ENCODE results near the gene SLC25A33. TPM values are rescaled to one million over a fixed set of nuclear protein-coding genes. Genes with fewer than 3 reads are reported as not detected.
"Not testable (repeated sequence)": the region's sequence is repeated elsewhere in the genome, so short reads cannot be mapped to it uniquely, and the experiment has no call there.

SLC25A33 gene
- total RNA-seq, 2 experiments from 2014 or later = 4.1 to 4.4 TPM

DNA sequence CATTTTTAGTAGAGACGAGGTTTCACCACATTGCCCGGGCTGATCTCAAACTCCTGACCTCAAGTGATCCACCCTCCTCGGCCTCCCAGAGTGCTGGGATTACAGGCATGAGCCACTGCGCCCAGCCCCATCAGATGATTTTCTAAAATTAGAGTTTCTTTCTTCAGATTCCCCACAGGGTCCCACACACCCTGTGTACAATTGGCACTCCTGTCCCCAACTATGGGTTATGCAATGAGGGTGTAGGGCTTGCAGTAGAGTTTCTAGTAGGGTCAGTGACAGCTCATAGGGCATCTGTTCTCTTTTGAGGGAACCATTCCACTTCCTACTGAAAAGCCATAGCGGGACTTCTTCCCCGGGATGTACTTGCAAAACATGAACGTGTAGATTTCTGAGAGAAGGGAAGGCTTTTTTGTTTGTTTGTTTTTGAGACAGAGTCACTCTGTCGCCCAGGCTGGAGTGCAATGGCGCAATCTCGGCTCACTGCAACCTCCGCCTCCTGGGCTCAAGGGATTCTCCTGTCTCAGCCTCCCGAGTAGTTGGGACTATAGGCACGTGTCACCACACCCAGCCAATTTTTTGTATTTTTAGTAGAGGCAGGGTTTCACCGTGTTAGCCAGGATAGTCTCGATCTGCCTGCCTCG lies 31.7 kb downstream of the SLC25A33 start:
- not testable (repeated sequence) for ATAC-seq
- CTCF ChIA-PET = interaction anchor here (0.7 to 1.5 kb wide), 7 partner anchors 8 to 304 kb away, joined by 3 to 9 read pairs (median 5); no protein-coding TSS in a partner anchor

DNA sequence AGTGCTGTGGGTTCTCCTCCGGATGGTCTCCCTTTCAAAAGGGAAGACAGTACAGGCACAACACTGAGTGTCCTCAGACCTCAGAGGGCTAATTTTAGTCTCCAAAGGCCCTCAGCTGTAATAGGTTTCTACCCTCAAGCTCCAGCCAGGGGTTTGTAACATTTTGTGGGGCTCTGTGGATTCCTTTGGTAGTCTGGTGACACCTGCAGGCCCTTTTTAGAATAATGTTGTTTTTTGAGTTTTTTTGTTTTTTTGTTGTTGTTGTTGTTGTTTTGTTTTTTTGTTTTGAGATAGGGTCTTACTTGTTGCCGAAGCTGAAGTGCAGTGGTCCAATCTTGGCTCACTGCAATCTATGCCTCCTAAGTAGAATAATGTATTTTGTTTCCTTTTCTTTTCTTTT lies 34.5 kb downstream of the SLC25A33 start:
- H3K4me1 Mint-ChIP-seq (ENCODE audit: low read depth) = no peaks in the 10 kb centered on the region
- ATAC-seq (no peak), DNase-seq (no peak)
- CTCF ChIA-PET = interaction anchor here (0.6 to 5.8 kb wide), 22 partner anchors 10 to 682 kb away, joined by 3 to 71 read pairs (median 3); partner anchors contain the start of gene TMEM201
- POLR2A ChIA-PET = interaction anchor here (0.7 kb wide), 1 partner anchor 298 kb away, joined by 3 read pairs; no protein-coding TSS in a partner anchor
- no peak overlapping the region for H3K4me3 Mint-ChIP-seq
- no peaks in the 10 kb centered on the region for H3K9me3 Mint-ChIP-seq (ENCODE audit: insufficient read depth)
- no peaks in the 10 kb centered on the region for H3K27me3 Mint-ChIP-seq (ENCODE audit: low read depth)
- H3K27ac Mint-ChIP-seq = no peak overlapping the region
- H3K36me3 Mint-ChIP-seq (ENCODE audit: low read depth) = peaks cover 17% of the 10 kb centered on the region

More for the DNA sequence above, 31.7 kb downstream of the SLC25A33 start:
- peaks cover 19% of the 10 kb centered on the region for H3K36me3 Mint-ChIP-seq (ENCODE audit: low read depth)
- POLR2A ChIA-PET; H3K27me3 Mint-ChIP-seq (ENCODE audit: low read depth); DNase-seq; H3K9me3 Mint-ChIP-seq (ENCODE audit: insufficient read depth); H3K4me3 Mint-ChIP-seq; H3K4me1 Mint-ChIP-seq (ENCODE audit: low read depth): not testable (repeated sequence)
- peak overlapping the region; percentile 43 for H3K27ac Mint-ChIP-seq

DNA sequence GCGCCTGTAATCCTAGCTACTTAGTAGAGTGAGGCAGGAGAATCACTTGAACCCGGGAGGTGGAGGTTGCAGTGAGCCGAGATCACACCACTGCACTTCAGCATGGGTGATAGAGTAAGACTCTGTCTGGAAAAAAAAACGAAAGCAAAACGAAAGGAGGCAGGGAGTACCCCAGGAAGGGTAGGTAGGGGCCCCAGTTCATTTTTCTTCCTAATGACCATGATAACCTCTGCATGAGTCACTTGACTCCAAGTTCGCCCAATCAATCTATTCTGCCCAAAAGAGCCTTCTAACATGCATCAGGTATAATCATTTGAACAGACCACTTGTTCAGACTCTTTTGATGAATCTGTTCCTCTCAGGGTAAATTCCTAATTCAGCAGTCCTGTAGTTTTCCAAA lies 36.2 kb downstream of the SLC25A33 start:
- Mint-ChIP-seq H3K27me3 (ENCODE audit: low read depth) (no peaks in the 10 kb centered on the region), H3K9me3 (ENCODE audit: insufficient read depth) (no peaks in the 10 kb centered on the region), H3K36me3 (ENCODE audit: low read depth) (peaks cover 24% of the 10 kb centered on the region), H3K27ac (no peak overlapping the region), H3K4me3 (no peak overlapping the region), H3K4me1 (ENCODE audit: low read depth) (no peaks in the 10 kb centered on the region)
- DNase-seq (no peak), ATAC-seq (no peak)
- POLR2A ChIA-PET = no interaction called here
- CTCF ChIA-PET = interaction anchor here (1.7 to 5.8 kb wide), 3 partner anchors 9 to 81 kb away, joined by 4 to 71 read pairs (median 9); partner anchors contain the start of gene TMEM201

DNA sequence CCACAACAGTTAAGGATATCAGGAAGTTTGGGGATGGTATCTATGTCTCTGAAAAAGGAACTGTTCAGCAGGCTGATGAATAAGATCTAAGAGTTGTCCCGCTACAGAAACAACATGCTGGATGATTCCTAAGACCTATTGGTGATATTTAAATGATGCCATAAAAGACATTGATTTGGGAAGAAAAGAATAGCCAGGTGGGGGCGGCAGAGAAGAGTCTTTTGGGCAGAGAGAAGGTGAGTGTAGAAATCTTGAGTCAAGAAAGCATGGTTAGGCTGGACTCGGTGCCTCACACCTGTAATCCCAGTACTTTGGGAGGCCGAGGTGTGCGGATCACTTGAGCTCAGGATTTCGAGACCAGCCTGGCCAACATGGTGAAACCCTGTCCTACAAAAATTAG lies 37.6 kb downstream of the SLC25A33 start:
- no peak overlapping the region for H3K27ac Mint-ChIP-seq
- ATAC-seq (no peak), DNase-seq (no peak)
- CTCF ChIA-PET = interaction anchor here (1.5 to 5.8 kb wide), 3 partner anchors 10 to 82 kb away, joined by 3 to 71 read pairs (median 9); no protein-coding TSS in a partner anchor
- peaks cover 25% of the 10 kb centered on the region for H3K36me3 Mint-ChIP-seq (ENCODE audit: low read depth)
- POLR2A ChIA-PET = no interaction called here
- H3K4me3 Mint-ChIP-seq = no peak overlapping the region
- H3K4me1 Mint-ChIP-seq (ENCODE audit: low read depth) = no peaks in the 10 kb centered on the region
- no peaks in the 10 kb centered on the region for H3K27me3 Mint-ChIP-seq (ENCODE audit: low read depth)
- no peaks in the 10 kb centered on the region for H3K9me3 Mint-ChIP-seq (ENCODE audit: insufficient read depth)

DNA sequence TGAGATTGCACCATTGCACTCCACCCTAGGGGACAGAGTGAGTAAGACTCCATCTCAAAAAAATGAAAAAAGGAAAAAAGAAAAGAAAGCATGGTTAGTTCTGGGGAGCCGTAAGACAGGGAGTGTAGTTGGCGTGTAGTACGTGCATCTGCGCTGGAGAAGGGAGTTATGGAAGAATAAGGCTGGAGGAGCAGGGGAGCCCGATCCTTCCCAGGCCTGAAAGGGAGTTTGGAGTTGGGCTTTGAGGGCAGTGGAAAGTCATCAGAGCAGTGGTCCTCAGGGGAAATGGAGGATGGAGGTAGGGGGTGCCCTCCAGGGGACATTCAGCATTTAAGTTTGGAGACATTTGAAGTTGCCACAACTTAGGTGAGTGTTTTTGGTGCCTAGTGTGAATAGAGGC lies 38.2 kb downstream of the SLC25A33 start:
- Mint-ChIP-seq H3K4me1 (ENCODE audit: low read depth) (no peaks in the 10 kb centered on the region), H3K9me3 (ENCODE audit: insufficient read depth) (no peaks in the 10 kb centered on the region), H3K36me3 (ENCODE audit: low read depth) (peaks cover 29% of the 10 kb centered on the region), H3K27me3 (ENCODE audit: low read depth) (no peaks in the 10 kb centered on the region), H3K27ac (no peak overlapping the region), H3K4me3 (no peak overlapping the region)
- ATAC-seq (no peak), DNase-seq (no peak)
- ChIA-PET POLR2A (no interaction called here), CTCF (interaction anchor here (1.5 kb wide), 1 partner anchor 12 kb away, joined by 3 read pairs; no protein-coding TSS in a partner anchor)

DNA sequence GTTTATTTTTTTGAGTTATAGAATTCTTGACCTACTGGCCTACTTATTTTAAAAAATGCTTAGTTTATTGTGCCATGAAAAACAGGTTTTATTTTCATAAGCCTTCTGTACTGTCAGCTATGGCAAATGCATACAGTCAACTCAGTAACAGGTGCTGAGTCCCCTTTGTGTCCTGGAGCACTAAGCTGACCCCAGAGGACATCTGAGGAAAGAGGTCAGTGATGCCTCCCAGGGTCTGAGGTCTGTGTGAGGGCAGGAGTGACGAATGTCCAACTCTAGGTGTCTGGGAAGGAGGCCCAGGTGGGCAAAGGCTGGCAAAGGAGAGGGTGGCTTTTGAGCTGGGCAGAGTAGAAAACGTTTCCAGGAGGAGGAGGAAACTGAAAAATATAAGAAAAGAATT lies 41.7 kb downstream of the SLC25A33 start:
- Mint-ChIP-seq H3K4me3 (no peak overlapping the region), H3K9me3 (ENCODE audit: insufficient read depth) (no peaks in the 10 kb centered on the region), H3K4me1 (ENCODE audit: low read depth) (no peaks in the 10 kb centered on the region), H3K27me3 (ENCODE audit: low read depth) (no peaks in the 10 kb centered on the region), H3K27ac (no peak overlapping the region), H3K36me3 (ENCODE audit: low read depth) (peaks cover 28% of the 10 kb centered on the region)
- CTCF ChIA-PET = interaction anchor here (0.6 to 1.4 kb wide), 3 partner anchors 9 to 85 kb away, joined by 3 to 4 read pairs (median 3); no protein-coding TSS in a partner anchor
- no peak for DNase-seq
- POLR2A ChIA-PET = interaction anchor here (0.9 kb wide), 1 partner anchor 8 kb away, joined by 3 read pairs; no protein-coding TSS in a partner anchor
- ATAC-seq = no peak

DNA sequence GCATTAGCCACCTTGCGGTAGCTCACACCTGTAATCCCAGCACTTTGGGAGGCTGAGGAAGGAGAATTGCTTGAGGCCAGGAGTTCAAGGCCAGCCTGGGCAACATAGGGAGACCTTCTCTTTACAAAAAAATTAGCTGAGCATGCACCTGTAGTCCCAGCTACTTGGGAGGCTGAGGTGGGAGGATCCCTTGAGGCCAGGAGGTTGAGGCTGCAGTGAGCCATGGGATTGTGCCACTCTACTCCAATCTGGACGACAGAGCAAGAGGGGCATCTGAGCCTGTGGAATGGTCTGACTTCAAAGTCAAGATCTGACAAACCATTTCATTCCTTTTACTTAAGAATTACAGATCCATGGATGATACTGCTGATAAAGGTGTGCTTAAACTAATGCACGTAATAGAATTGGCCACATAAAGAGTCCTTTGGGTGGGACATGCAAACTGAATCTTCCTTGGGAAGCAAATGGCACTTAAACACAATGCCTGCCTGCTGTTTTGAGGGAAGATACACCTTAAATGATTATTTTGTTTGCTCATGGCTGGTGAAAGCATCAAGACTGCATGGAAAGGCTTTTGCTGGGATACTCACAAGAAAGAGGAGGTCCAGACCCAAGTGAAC lies 47.0 kb downstream of the SLC25A33 start:
- H3K36me3 Mint-ChIP-seq (ENCODE audit: low read depth) = peaks cover 18% of the 10 kb centered on the region
- POLR2A ChIA-PET = no interaction called here

DNA sequence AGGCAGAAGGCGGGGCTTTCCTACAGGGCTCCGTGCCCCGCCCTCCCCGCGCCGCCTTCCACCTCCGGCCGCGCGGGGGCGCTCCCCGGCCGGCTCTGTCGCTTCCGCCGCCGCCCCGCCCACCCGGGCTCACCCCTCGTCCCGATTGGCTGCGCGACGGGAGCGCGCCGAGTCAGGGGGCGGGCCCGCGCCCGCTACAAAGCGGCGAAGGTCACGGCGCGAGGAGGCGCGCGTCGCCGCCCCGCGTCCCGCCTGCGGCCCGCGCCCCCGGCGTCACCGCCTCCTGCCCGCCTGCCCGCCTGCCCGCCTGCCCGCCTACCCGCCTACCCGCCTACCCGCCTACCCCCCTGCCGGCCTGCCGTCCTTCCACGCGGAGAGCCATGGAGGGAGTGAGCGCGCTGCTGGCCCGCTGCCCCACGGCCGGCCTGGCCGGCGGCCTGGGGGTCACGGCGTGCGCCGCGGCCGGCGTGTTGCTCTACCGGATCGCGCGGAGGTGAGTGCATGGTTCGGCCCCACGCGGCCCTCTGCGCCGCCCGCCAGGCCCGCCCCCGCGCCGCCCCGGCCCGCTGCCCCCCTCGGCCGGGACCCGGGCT lies 49.4 kb downstream of the SLC25A33 start, which contains the start of gene TMEM201:
TSS of gene TMEM201 (plus strand) at position 361 of the 593 bp plus-strand sequence. CDS start at position 381, 20 bp downstream.
- peak within 1 kb of the TSS; percentile 80 for H3K27ac Mint-ChIP-seq
- peaks cover 8% of the 10 kb centered on the region for H3K36me3 Mint-ChIP-seq (ENCODE audit: low read depth)
- POLR2A ChIA-PET = interaction anchor here (1.0 to 1.6 kb wide), 4 partner anchors 7 to 322 kb away, joined by 3 read pairs; no protein-coding TSS in a partner anchor
- peak; percentile 90 for ATAC-seq
- H3K4me1 Mint-ChIP-seq (ENCODE audit: low read depth) = peaks cover 33% of the 10 kb centered on the region
- H3K9me3 Mint-ChIP-seq (ENCODE audit: insufficient read depth) = no peaks in the 10 kb centered on the region
- peak; percentile 94 for DNase-seq
- peak within 1 kb of the TSS; percentile 84 for H3K4me3 Mint-ChIP-seq
- CTCF ChIA-PET = interaction anchor here (0.7 to 1.4 kb wide), 17 partner anchors 9 to 237 kb away, joined by 3 to 8 read pairs (median 3); no protein-coding TSS in a partner anchor
- no peaks in the 10 kb centered on the region for H3K27me3 Mint-ChIP-seq (ENCODE audit: low read depth)

More for the DNA sequence above, 47.0 kb downstream of the SLC25A33 start:
- no peak for DNase-seq
- Mint-ChIP-seq H3K27ac (no peak overlapping the region), H3K27me3 (ENCODE audit: low read depth) (no peaks in the 10 kb centered on the region), H3K4me3 (no peak overlapping the region), H3K9me3 (ENCODE audit: insufficient read depth) (no peaks in the 10 kb centered on the region), H3K4me1 (ENCODE audit: low read depth) (peaks cover 20% of the 10 kb centered on the region)
- CTCF ChIA-PET = interaction anchor here (1.0 to 1.2 kb wide), 2 partner anchors 13 to 30 kb away, joined by 3 to 4 read pairs; no protein-coding TSS in a partner anchor
- no peak for ATAC-seq

DNA sequence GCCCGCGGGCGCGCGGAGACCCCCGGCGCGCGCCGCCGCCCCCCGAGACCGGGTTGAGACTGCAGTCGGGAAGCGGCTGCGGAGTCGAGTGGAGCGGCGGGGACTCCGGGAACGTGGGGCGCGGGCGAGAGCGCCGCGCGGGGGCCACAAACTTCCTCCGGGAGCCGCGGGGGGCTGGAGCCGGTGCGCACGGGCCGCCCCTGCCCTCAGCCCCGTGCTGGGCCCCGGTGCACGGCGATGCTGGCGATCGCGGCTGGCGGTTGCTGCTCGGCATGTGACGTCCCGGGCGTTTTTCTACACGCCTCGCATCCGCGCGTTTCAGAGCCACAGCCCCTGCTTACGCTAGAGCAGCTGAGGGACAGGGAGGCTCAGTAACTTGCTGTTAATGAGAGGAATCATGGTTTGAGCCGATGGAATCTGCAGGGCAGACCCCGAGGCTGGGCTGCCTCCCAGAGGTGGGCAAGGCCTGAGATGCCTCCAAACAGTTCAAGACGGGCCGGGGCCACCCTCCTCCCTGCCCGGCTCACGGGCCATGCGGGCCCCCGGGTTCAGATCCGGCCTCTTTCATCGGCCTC lies 50.0 kb downstream of the SLC25A33 start:
- ChIA-PET POLR2A (interaction anchor here (1.0 to 1.6 kb wide), 4 partner anchors 8 to 354 kb away, joined by 3 to 5 read pairs (median 4); partner anchors contain the start of genes LZIC and NMNAT1), CTCF (interaction anchor here (0.6 to 2.1 kb wide), 9 partner anchors 12 to 321 kb away, joined by 3 to 13 read pairs (median 3); no protein-coding TSS in a partner anchor)
- peaks cover 35% of the 10 kb centered on the region for H3K4me1 Mint-ChIP-seq (ENCODE audit: low read depth)
- H3K27ac Mint-ChIP-seq = peak overlapping the region; percentile 80
- DNase-seq (peak; percentile 63), ATAC-seq (peak; percentile 25)
- H3K36me3 Mint-ChIP-seq (ENCODE audit: low read depth) = peaks cover 8% of the 10 kb centered on the region
- no peaks in the 10 kb centered on the region for H3K9me3 Mint-ChIP-seq (ENCODE audit: insufficient read depth)
- H3K27me3 Mint-ChIP-seq (ENCODE audit: low read depth) = no peaks in the 10 kb centered on the region
- peak overlapping the region; percentile 84 for H3K4me3 Mint-ChIP-seq

DNA sequence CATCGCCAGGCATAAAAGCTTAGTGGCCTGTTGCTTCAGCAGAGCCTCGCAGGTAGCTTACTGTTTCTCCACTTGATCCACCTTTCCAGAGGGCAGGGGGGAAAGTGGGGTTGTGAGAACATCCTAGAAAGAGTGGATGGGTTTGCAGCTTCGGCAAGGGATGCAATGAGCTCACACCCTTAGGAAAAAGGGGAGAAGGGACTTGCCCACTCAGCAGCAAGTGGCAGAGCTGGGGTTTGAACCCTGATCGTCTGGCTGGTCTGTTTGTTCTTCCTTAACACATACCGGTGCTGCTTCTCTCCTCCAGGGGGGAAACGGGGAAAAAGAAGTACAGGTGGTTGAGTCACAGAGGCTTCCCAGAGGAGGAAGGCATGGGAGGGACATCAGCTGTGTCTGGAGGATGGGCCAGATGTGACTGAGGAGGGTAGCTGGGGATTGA lies 50.5 kb downstream of the SLC25A33 start:
- Mint-ChIP-seq H3K4me3 (peak overlapping the region; percentile 84), H3K36me3 (ENCODE audit: low read depth) (peaks cover 8% of the 10 kb centered on the region), H3K4me1 (ENCODE audit: low read depth) (peaks cover 35% of the 10 kb centered on the region), H3K27ac (peak overlapping the region; percentile 80), H3K27me3 (ENCODE audit: low read depth) (no peaks in the 10 kb centered on the region), H3K9me3 (ENCODE audit: insufficient read depth) (no peaks in the 10 kb centered on the region)
- no peak for DNase-seq
- ChIA-PET CTCF (interaction anchor here (0.6 to 2.1 kb wide), 9 partner anchors 12 to 322 kb away, joined by 3 to 13 read pairs (median 3); no protein-coding TSS in a partner anchor), POLR2A (interaction anchor here (0.6 to 1.6 kb wide), 5 partner anchors 8 to 354 kb away, joined by 3 to 5 read pairs (median 3); partner anchors contain the start of genes LZIC and NMNAT1)
- ATAC-seq = no peak

DNA sequence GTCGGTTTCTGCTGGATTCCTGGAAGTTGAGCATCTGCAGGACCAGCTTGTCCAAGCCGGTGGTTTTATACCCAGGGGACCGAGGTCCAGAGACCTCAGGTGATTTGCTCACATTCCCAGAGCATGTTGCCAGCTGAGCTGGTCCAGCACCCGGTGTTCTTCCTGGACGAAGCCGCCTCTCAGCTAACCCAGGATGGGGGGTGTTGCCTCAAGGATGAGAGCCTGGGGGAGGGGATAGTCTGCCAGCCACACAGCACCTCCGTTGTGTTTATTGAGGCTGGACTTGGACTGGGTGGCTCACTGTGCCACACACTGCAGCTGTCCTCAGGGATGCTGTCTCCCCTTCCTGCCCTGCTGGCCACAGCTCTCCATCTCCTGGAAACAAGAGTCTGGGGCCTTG lies 50.9 kb downstream of the SLC25A33 start:
- no peak for ATAC-seq
- Mint-ChIP-seq H3K4me3 (peak overlapping the region; percentile 84), H3K27ac (peak overlapping the region; percentile 80), H3K9me3 (ENCODE audit: insufficient read depth) (no peaks in the 10 kb centered on the region), H3K27me3 (ENCODE audit: low read depth) (no peaks in the 10 kb centered on the region), H3K4me1 (ENCODE audit: low read depth) (peaks cover 35% of the 10 kb centered on the region), H3K36me3 (ENCODE audit: low read depth) (peaks cover 8% of the 10 kb centered on the region)
- ChIA-PET CTCF (interaction anchor here (0.6 to 2.1 kb wide), 9 partner anchors 13 to 322 kb away, joined by 3 to 13 read pairs (median 3); no protein-coding TSS in a partner anchor), POLR2A (interaction anchor here (0.6 to 1.4 kb wide), 4 partner anchors 9 to 353 kb away, joined by 3 to 5 read pairs (median 4); partner anchors contain the start of genes LZIC and NMNAT1)
- DNase-seq = no peak

All from activated CD8-positive, alpha-beta T cell treated with anti-CD3 and anti-CD28 coated beads, Interleukin-2, amount 10 ng/mL, durations not matched to agents 7 days and 5 days (primary cell).